BLaER1 treated with 17β-estradiol and CSF1 and Interleukin-3, amounts not matched to agents 10 nM and 100 nM (cell line): Measurements from ENCODE around the gene CD151.
A peak's percentile ranks its signal among the peaks of the same experiment; 100 is the strongest.

Source experiments
- H3K27ac ChIP-seq, 11 experiments: shearing (Covaris generic); formaldehyde crosslinking; 2 replicates each; pipeline ENCODE4 v1.8.1; 2022
- H3K27me3 ChIP-seq, 11 experiments: shearing (Covaris generic); formaldehyde crosslinking; 2 replicates each; pipeline ENCODE4 v1.8.1; 2022
- H3K36me3 ChIP-seq, 11 experiments: shearing (Covaris generic); formaldehyde crosslinking; 2 replicates each; pipeline ENCODE4 v1.8.1; 2022
- H3K4me1 ChIP-seq, 10 experiments: shearing (Covaris generic); formaldehyde crosslinking; 2 replicates each; pipeline ENCODE4 v1.8.1; 2022
- H3K4me2 ChIP-seq, 11 experiments: shearing (Covaris generic); formaldehyde crosslinking; 2 replicates each; pipeline ENCODE4 v1.8.1; 2022
- H3K4me3 ChIP-seq, 10 experiments: shearing (Covaris generic); formaldehyde crosslinking; 2 replicates each; pipeline ENCODE4 v1.8.1; 2022
- H3K9ac ChIP-seq, 11 experiments: shearing (Covaris generic); formaldehyde crosslinking; 2 replicates each; pipeline ENCODE4 v1.8.1; 2022
- H3K9me3 ChIP-seq, 11 experiments: shearing (Covaris generic); formaldehyde crosslinking; replicated peaks in 1 of 11; 2 replicates each; pipeline ENCODE4 v1.8.1; 2022
- H4K20me1 ChIP-seq, 11 experiments: shearing (Covaris generic); formaldehyde crosslinking; 2 replicates each; pipeline ENCODE4 v1.8.1; 2022
- Cebpa-rat ChIP-seq, 11 experiments: shearing (Covaris generic); IDR thresholded peaks; 2 replicates each; pipeline ENCODE4 v1.8.1; 2022

CD151 gene

DNA sequence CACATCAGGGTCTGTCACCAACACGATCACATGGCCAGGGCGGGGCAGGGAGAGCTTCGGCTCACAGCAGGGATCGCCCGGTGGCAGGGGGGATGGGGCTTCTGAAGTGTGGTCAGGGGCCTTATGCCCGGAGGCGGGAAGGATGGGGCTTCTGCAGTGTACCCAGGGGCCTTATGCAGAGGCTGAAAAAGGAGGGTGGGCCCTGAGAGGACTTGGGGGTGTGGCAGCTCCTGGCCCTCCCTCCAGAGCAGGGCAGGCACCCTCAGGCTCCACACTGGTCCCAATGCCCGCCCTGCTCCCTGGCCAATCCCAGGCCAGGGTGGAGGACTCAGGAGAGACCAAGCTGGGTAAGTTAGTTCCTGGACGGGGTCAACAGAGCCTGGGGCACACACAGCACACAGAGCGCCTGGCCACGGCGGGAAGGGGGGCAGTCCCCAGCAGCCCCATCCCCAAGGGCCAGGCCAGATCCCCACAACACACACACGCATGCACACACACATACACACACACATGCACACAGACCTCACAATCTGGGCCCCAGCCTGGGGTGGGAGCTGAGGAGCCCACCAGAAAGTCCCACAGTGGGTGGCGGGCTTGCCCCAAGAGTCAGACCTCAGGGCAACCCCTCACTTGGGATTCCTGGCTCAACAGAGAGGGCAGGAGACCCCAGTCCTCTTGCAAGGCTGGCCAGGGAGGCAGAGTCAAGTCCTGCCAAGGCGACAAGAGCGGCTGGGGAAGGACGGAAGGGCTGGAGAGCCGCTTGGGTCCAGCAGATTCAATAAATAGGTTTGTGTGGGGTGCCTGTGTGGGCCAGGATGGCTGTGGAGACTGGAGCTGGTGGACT, 41.8 kb upstream of the CD151 start:
- H4K20me1 ChIP-seq: peaks cover 0 to 90% (median 58%) of the 10 kb centered on the region in 11 experiments; a peak in 15 of 22 replicates
- TF ChIP-seq Cebpa-rat (IDR thresholded peaks at IDR 0.05): no peak
- no peak overlapping the region for H3K4me3 ChIP-seq
- no peak overlapping the region for H3K4me2 ChIP-seq
- H3K27ac ChIP-seq: no peak overlapping the region
- H3K27me3 ChIP-seq: no peaks in the 10 kb centered on the region
- peaks cover 13 to 42% (median 35%) of the 10 kb centered on the region in 11 experiments; a peak in 20 of 22 replicates for H3K36me3 ChIP-seq
- no peaks in the 10 kb centered on the region for H3K9me3 ChIP-seq
- H3K9ac ChIP-seq: peak overlapping the region in 4 of 11 experiments; percentile 9 to 35 (median 16); a peak in 2 of 22 replicates
- H3K4me1 ChIP-seq: peaks cover 18 to 60% (median 50%) of the 10 kb centered on the region in 10 experiments

DNA sequence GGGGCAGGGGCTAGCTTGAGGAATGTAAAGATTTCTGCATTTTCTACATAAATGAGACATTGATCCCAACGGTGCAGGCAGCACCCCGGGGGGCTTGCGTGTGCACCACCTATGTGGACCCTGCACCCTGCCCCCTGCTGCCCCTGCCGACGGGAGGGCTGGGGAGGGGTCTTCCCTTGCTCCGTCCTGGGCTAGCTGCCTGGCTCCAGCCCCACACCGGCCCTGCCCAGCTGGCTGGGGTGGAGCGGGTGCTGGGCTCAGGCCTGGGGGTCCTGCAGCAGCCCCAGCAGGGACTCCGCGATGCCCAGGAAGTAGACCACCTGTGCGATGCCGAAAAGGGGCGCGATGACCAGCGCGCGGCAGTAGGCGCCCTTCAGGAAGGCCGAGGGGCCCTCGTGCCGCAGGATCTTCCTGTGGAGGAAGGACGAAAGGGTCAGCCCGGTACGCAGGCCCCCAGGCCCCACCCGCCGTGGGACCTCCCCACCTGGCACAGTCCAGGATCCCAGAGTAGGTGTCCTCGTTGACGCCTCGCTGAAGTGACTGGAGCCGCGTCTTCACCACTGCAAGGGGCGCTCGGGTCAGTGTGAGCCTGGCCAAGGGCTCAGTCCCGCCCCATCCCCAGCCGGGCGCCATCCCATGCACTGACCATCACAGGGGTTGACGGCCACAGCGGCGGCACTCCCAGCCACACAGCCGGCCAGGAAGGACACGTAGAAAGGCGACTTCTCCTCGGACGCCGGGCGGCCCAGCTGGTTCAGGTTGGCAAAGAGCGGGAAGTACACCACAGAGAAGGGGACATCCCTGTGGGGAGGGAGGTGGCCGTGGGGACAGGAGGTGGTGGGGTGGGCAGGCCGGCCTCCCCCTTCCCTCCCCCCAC, 40.9 kb upstream of the CD151 start:
- no peak overlapping the region for H3K4me2 ChIP-seq
- TF ChIP-seq Cebpa-rat (IDR thresholded peaks at IDR 0.05): no peak
- peaks cover 13 to 42% (median 35%) of the 10 kb centered on the region in 11 experiments; a peak in 20 of 22 replicates for H3K36me3 ChIP-seq
- no peak overlapping the region for H3K27ac ChIP-seq
- H3K9ac ChIP-seq: no peak overlapping the region; a peak in 1 of 22 replicates
- H3K9me3 ChIP-seq: no peaks in the 10 kb centered on the region
- H4K20me1 ChIP-seq: peaks cover 0 to 87% (median 60%) of the 10 kb centered on the region in 11 experiments; a peak in 18 of 22 replicates
- H3K4me3 ChIP-seq: no peak overlapping the region
- no peaks in the 10 kb centered on the region for H3K27me3 ChIP-seq
- peaks cover 25 to 60% (median 49%) of the 10 kb centered on the region in 10 experiments for H3K4me1 ChIP-seq

DNA sequence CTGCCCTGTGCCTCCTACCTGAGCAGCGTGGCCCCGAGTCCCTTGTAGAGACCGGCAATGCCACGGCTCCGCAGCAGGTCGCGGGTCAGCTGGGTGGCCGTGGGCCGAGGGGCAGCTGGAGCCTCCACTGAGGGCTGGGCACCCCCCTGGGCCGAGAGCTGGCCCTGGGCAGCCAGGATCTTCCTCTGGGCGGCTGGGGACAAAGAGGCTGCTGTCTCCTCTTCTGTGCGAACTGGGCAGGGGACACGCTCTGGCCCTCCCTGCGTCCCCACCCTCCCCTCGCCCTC, 40.3 kb upstream of the CD151 start:
- no peak for TF ChIP-seq Cebpa-rat (IDR thresholded peaks at IDR 0.05)
- H3K36me3 ChIP-seq: peaks cover 13 to 42% (median 35%) of the 10 kb centered on the region in 11 experiments; a peak in 20 of 22 replicates
- no peak overlapping the region for H3K4me2 ChIP-seq
- H3K27me3 ChIP-seq: no peaks in the 10 kb centered on the region
- peaks cover 0 to 87% (median 59%) of the 10 kb centered on the region in 11 experiments; a peak in 18 of 22 replicates for H4K20me1 ChIP-seq
- no peak overlapping the region for H3K9ac ChIP-seq
- no peak overlapping the region for H3K27ac ChIP-seq
- peaks cover 26 to 58% (median 51%) of the 10 kb centered on the region in 10 experiments for H3K4me1 ChIP-seq
- no peaks in the 10 kb centered on the region for H3K9me3 ChIP-seq
- no peak overlapping the region for H3K4me3 ChIP-seq

DNA sequence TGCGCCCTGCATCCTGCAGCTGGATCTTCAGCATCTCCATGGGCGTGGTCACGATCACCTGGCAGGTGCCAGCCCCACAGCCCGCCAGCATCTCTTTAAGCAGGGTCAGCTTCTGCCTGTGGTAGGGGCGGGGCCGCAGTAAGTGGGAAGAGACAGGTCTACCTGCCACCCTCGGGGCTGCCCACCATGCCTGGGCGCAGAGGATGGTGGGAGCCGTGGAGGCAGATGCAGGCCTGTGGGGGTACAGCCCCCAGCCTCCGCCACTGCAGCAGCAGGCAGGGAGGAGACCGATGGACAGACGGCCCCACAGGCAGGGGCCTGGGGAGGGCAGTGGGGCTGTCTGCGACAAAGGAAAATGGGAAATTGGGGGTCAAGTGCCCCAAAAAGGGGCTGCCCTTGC, 39.9 kb upstream of the CD151 start:
- Histone ChIP-seq H3K27me3 (no peaks in the 10 kb centered on the region), H3K4me3 (no peak overlapping the region), H3K4me1 (peaks cover 26 to 54% (median 48%) of the 10 kb centered on the region in 10 experiments), H4K20me1 (peaks cover 0 to 83% (median 59%) of the 10 kb centered on the region in 11 experiments; a peak in 17 of 22 replicates), H3K9me3 (no peaks in the 10 kb centered on the region), H3K36me3 (peaks cover 13 to 42% (median 35%) of the 10 kb centered on the region in 11 experiments; a peak in 20 of 22 replicates), H3K9ac (no peak overlapping the region), H3K27ac (no peak overlapping the region), H3K4me2 (no peak overlapping the region)
- no peak for TF ChIP-seq Cebpa-rat (IDR thresholded peaks at IDR 0.05)

DNA sequence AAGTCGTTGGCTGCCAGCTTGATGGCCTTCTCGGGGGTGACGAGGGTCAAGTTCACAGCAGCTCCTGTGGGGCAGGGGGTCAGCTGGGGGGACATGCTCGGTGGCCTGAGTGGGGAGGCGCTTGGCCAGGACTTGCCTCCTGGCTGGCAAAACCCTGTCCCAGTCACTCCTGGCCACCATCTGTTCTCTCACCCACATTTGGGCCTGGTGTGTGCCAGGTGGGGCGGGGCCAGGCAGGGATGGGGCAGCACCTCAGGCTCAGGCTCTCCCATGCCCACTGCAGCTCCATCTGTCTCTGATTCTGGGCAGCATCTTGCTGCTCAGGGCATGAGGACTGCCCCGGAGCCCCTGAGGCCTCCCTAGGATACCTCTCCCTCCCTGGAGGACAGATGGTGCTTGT, 39.2 kb upstream of the CD151 start:
- no peaks in the 10 kb centered on the region for H3K9me3 ChIP-seq
- no peak overlapping the region for H3K4me2 ChIP-seq
- peaks cover 25 to 51% (median 43%) of the 10 kb centered on the region in 10 experiments for H3K4me1 ChIP-seq
- peaks cover 13 to 42% (median 35%) of the 10 kb centered on the region in 11 experiments; a peak in 20 of 22 replicates for H3K36me3 ChIP-seq
- no peak overlapping the region for H3K27ac ChIP-seq
- peaks cover 0 to 80% (median 61%) of the 10 kb centered on the region in 11 experiments; a peak in 17 of 22 replicates for H4K20me1 ChIP-seq
- no peak for TF ChIP-seq Cebpa-rat (IDR thresholded peaks at IDR 0.05)
- H3K4me3 ChIP-seq: no peak overlapping the region
- peak overlapping the region in 6 of 11 experiments; percentile 17 to 93 (median 26); a peak in 5 of 22 replicates for H3K9ac ChIP-seq
- no peaks in the 10 kb centered on the region for H3K27me3 ChIP-seq

DNA sequence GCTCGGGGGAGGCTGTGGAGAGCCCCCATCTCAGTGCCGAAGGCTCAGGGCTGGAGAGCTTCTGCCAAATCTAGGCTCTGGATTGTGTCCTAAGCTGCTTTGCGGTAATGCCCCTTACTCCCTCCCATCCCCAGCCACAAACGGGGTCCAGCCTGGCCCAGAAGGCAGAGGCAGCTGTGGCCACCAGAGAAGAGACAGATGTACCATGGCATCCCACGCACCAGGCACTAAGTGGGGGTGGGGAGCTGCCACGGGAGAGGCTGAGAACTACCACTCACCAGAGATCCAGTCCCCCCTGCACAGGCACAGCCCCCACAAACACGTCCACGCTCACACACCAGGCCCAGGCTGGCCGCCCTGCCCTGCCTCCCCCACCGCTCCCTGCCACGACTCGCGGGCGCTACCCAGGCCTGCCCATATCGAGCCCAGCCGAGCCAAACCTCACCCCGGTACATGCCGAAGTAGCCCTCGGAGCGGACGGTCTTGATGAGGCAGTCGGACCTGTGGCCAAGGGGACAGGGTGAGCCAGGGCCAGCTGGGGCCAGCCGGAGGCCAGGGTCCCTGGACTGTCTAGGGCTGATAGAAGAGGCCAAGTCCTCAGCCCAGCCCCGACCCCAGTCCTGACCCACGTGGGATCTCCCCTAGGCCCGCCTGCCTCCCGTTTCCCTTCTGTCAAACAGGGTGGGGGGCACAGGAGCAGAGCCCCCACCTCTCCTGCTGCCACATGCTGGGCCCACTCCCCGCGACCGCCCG, 38.6 kb upstream of the CD151 start:
- Histone ChIP-seq H4K20me1 (peaks cover 0 to 80% (median 64%) of the 10 kb centered on the region in 11 experiments; a peak in 18 of 22 replicates), H3K4me2 (peak overlapping the region in 8 of 11 experiments; percentile 99 to 100 (median 100); a peak in 7 of 22 replicates), H3K4me3 (no peak overlapping the region), H3K9me3 (no peaks in the 10 kb centered on the region), H3K9ac (peak overlapping the region in 6 of 11 experiments; percentile 24 to 93 (median 61); a peak in 7 of 22 replicates), H3K4me1 (peaks cover 24 to 48% (median 39%) of the 10 kb centered on the region in 10 experiments), H3K27ac (no peak overlapping the region), H3K27me3 (no peaks in the 10 kb centered on the region), H3K36me3 (peaks cover 14 to 46% (median 37%) of the 10 kb centered on the region in 11 experiments; a peak in 21 of 22 replicates)
- no peak for TF ChIP-seq Cebpa-rat (IDR thresholded peaks at IDR 0.05)

DNA sequence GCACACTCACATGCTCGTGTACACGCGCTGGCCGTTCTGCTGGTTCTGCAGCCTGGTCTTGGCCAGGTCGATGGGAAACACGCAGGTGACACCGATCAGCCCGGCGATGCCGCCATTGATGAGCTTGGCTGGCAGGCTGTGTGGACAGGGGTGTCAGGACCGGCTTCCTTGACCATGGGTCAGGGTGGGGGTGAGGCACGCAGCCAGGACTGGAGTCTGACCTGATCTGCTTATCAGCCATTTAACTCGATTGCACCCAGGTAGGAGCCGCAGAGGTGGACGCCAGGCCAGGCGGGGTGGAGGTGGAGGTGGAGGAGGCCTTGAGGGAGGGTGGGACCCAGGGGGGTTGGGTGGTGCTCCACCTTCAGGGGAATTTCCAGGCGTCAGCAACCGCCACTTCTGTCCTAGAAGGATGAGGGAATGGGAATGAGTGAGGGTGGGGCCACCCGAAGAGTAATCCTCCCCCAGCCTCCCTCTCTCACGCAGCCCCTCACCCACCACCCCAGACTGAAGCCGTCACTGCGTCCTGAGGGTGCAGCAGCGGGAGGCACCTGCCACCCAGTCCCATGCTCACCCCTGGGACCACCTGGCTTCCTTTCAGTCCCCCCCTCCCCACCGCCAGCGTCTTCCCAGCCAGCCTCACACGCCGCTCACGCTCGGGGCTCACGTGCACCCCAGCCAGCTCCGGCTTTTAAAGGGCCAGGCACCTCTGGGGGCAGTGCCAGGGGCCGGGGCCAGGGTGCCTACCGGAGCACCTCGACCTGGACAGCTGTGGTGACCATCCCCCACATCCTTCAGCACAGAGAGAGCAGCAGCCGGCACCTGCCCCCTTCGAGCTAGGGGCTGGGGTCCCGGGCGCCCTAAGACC, 37.8 kb upstream of the CD151 start:
- peak overlapping the region; percentile 99 to 100 (median 100) for H3K4me2 ChIP-seq
- H3K27ac ChIP-seq: peak overlapping the region in 8 of 11 experiments; percentile 38 to 79 (median 73); a peak in 9 of 22 replicates
- H3K9me3 ChIP-seq: no peaks in the 10 kb centered on the region
- no peaks in the 10 kb centered on the region for H3K27me3 ChIP-seq
- no peak for TF ChIP-seq Cebpa-rat (IDR thresholded peaks at IDR 0.05)
- H3K4me3 ChIP-seq: peak overlapping the region; percentile 63 to 92 (median 86); a peak in 19 of 20 replicates
- peaks cover 19 to 43% (median 35%) of the 10 kb centered on the region in 10 experiments for H3K4me1 ChIP-seq
- peak overlapping the region; percentile 74 to 93 (median 84); a peak in 20 of 22 replicates for H3K9ac ChIP-seq
- H3K36me3 ChIP-seq: peaks cover 21 to 54% (median 45%) of the 10 kb centered on the region in 11 experiments; a peak in 21 of 22 replicates
- peaks cover 0 to 85% (median 64%) of the 10 kb centered on the region in 11 experiments; a peak in 18 of 22 replicates for H4K20me1 ChIP-seq
